Measurements from ENCODE around the gene CD8A.

- no peak for TF ChIP-seq CTCF (IDR thresholded peaks at IDR 0.05; ENCODE audit: low read depth, low read length, poor library complexity, severe bottlenecking)
- TF ChIP-seq EZH2phosphoT487 (IDR thresholded peaks at IDR 0.05; ENCODE audit: borderline replicate concordance, low read length): no peak
Observed at GRCh38 chr2:86782748-86783147, 8.0 kb downstream of the CD8A start.
